Sigmoid colon (tissue), 7 donors: Measurements from ENCODE around the gene SORBS1. TPM values are rescaled to one million over a fixed set of nuclear protein-coding genes. Genes with fewer than 3 reads are reported as not detected.
A peak's percentile ranks its signal among the peaks of the same experiment; 100 is the strongest.

Source experiments
- DNase-seq: peaks from one replicate; pipeline ENCODE4 v3.0.0-alpha.2; 2019
- H3K27ac ChIP-seq, 4 donors: fragments of 200-600 bp; sonication (generic); one replicate each; pipeline ENCODE4 v1.5.1; 2016 to 2019; ENCODE audit warnings: mild to moderate bottlenecking in 1 of 4
- H3K27me3 ChIP-seq, 3 donors: fragments of 200-600 bp; sonication (generic); one replicate each; pipeline ENCODE4 v1.5.1; 2019; ENCODE audit warnings: mild to moderate bottlenecking in 1 of 3
- H3K36me3 ChIP-seq, 4 donors: fragments of 200-600 bp; sonication (generic); one replicate each; pipeline ENCODE4 v1.5.1; 2016 to 2019
- H3K4me1 ChIP-seq, 4 donors: fragments of 200-600 bp; sonication (generic); one replicate each; pipeline ENCODE4 v1.5.1; 2017 to 2019
- H3K4me3 ChIP-seq, 4 donors: fragments of 200-600 bp; sonication (generic); one replicate each; pipeline ENCODE4 v1.5.1; 2017 to 2019; ENCODE audit warnings: mild to moderate bottlenecking in 2 of 4, moderate library complexity in 1 of 4
- H3K9me3 ChIP-seq, 4 donors: fragments of 200-600 bp in 3 of 4; sonication (generic) in 3 of 4; one replicate each; pipeline versions ENCODE4 v1.5.1 to v1.6.1; 2013 to 2019
- CTCF ChIP-seq, 4 experiments: fragments of 450-650 bp in 3 of 4; fragments of 200-600 bp in 1 of 4; IDR thresholded peaks; one replicate each; pipeline ENCODE4 v1.5.1; 2016 to 2019; ENCODE audit warnings: antibody characterized with exemption in 4 of 4, mild to moderate bottlenecking in 3 of 4, moderate library complexity in 2 of 4
- EP300 ChIP-seq, 4 donors: sonication (generic); formaldehyde crosslinking; IDR thresholded peaks; one replicate each; pipeline ENCODE4 v1.6.1; 2017; ENCODE audit warnings: antibody characterized with exemption in 4 of 4
- POLR2A ChIP-seq, 2 donors: fragments of 450-650 bp; IDR thresholded peaks; one replicate each; pipeline ENCODE4 v1.6.1; 2016; ENCODE audit warnings: antibody characterized with exemption in 2 of 2, mild to moderate bottlenecking in 2 of 2, moderate library complexity in 2 of 2
- POLR2AphosphoS5 ChIP-seq, 4 donors: sonication (generic); formaldehyde crosslinking; IDR thresholded peaks; one replicate each; pipeline ENCODE4 v1.6.1; 2017; ENCODE audit warnings: antibody characterized with exemption in 4 of 4
- WGBS, 2 donors: extraction: QIAGEN DNeasy Blood & Tissue Kit; methylation state at CpG; one replicate each; pipeline ENCODE4 v1.1.7; 2013; 5-methylcytosine and 5-hydroxymethylcytosine counted together
- intact Hi-C: fragments of 100-400 bp; cut with DNase I; formaldehyde crosslinking; loops from one replicate; pipeline ENCODE4 v1.15.1; 2023
- polyA plus RNA-seq, 3 donors: library from polyadenylated mRNA; stranded (reverse); fragments of 200-250 nt; gene quantifications; one replicate each; pipeline ENCODE4 v1.2.3, GENCODE V29; 2013
- total RNA-seq, 4 donors: library from RNA; depleted of rRNA; stranded (reverse); fragments of >200 nt; gene quantifications; one replicate each; pipeline ENCODE4 v1.1.0, GENCODE V29; 2016
- donor health status: healthy with polysubstance abuse.
- donor health status: Bipolar disorder and iron deficiency.
- donor health status: healthy.

SORBS1 gene
- total and polyA plus RNA-seq, 7 donors, result 8.1 to 1,403 (median 664) TPM

GRCh38 chr10:95315509-95315908 lies 245.7 kb downstream of the SORBS1 start:
- Histone ChIP-seq H3K27me3 (no peaks in the 10 kb centered on the region), H3K36me3 (peaks cover 30 to 80% (median 54%) of the 10 kb centered on the region in 4 donors), H3K4me3 (no peak overlapping the region), H3K4me1 (peaks cover 0 to 69% (median 50%) of the 10 kb centered on the region in 4 donors), H3K27ac (peak overlapping the region in 1 of 4 donors; percentile 24), H3K9me3 (no peaks in the 10 kb centered on the region)
- intact Hi-C loops, result no loop called here
- no peak for TF ChIP-seq POLR2A (IDR thresholded peaks at IDR 0.05)
- no peak for DNase-seq
- 91 to 93% methylated on average over 2 of the region's 2 CpGs for WGBS, 2 donors

- peaks cover 24 to 69% (median 46%) of the 10 kb centered on the region in 4 donors for H3K36me3 ChIP-seq
- H3K9me3 ChIP-seq, result no peaks in the 10 kb centered on the region
- no peak for TF ChIP-seq POLR2A (IDR thresholded peaks at IDR 0.05)
- peak in 2 of 4 donors; percentile 34 to 37 for TF ChIP-seq POLR2AphosphoS5 (IDR thresholded peaks at IDR 0.05)
- H3K27ac ChIP-seq, result peak overlapping the region in 2 of 4 donors; percentile 53
- H3K4me3 ChIP-seq, result no peak overlapping the region
- H3K4me1 ChIP-seq, result peaks cover 0 to 79% (median 59%) of the 10 kb centered on the region in 4 donors
- intact Hi-C loops, result no loop called here
- no peak for DNase-seq
- WGBS, 2 donors, result 87 to 89% methylated on average over 4 of the region's 4 CpGs
- no peaks in the 10 kb centered on the region for H3K27me3 ChIP-seq
These were observed 246.8 kb downstream of the SORBS1 start for GRCh38 chr10:95314192-95314918.

GRCh38 chr10:95312986-95313495 lies 248.1 kb downstream of the SORBS1 start:
- DNase-seq, result peak; percentile 3
- intact Hi-C loops, result no loop called here
- Histone ChIP-seq H3K4me1 (peaks cover 0 to 92% (median 63%) of the 10 kb centered on the region in 4 donors), H3K36me3 (peaks cover 22 to 56% (median 39%) of the 10 kb centered on the region in 4 donors), H3K9me3 (no peaks in the 10 kb centered on the region), H3K4me3 (no peak overlapping the region), H3K27me3 (no peaks in the 10 kb centered on the region), H3K27ac (peak overlapping the region in 3 of 4 donors; percentile 9 to 53 (median 53))
- WGBS, 2 donors, result 95 to 98% methylated on average over 1 of the region's 1 CpG
- TF ChIP-seq POLR2A (IDR thresholded peaks at IDR 0.05) (no peak), EP300 (IDR thresholded peaks at IDR 0.05) (no peak), POLR2AphosphoS5 (IDR thresholded peaks at IDR 0.05) (no peak), CTCF (IDR thresholded peaks at IDR 0.05) (no peak)

GRCh38 chr10:95312257-95312656 lies 248.9 kb downstream of the SORBS1 start:
- DNase-seq, result peak; percentile 58
- Histone ChIP-seq H3K27ac (peak overlapping the region in 2 of 4 donors; percentile 76 to 80), H3K36me3 (peaks cover 14 to 48% (median 35%) of the 10 kb centered on the region in 4 donors), H3K4me1 (peaks cover 0 to 90% (median 63%) of the 10 kb centered on the region in 4 donors), H3K9me3 (no peaks in the 10 kb centered on the region), H3K27me3 (no peaks in the 10 kb centered on the region), H3K4me3 (no peak overlapping the region)
- TF ChIP-seq POLR2A (IDR thresholded peaks at IDR 0.05), result no peak
- peak in 3 of 4 donors; percentile 24 to 26 (median 26) for TF ChIP-seq POLR2AphosphoS5 (IDR thresholded peaks at IDR 0.05)
- WGBS, 2 donors, result 80 to 90% methylated on average over 6 of the region's 6 CpGs
- intact Hi-C loops, result no loop called here

GRCh38 chr10:95309958-95310357 lies 251.2 kb downstream of the SORBS1 start:
- no peaks in the 10 kb centered on the region for H3K9me3 ChIP-seq
- 1 to 22% methylated on average over 1 of the region's 1 CpG for WGBS, 2 donors
- no peak overlapping the region for H3K4me3 ChIP-seq
- H3K36me3 ChIP-seq, result peaks cover 7 to 25% (median 21%) of the 10 kb centered on the region in 4 donors
- TF ChIP-seq POLR2AphosphoS5 (IDR thresholded peaks at IDR 0.05) (peak in 2 of 4 donors; percentile 31 to 46), POLR2A (IDR thresholded peaks at IDR 0.05) (no peak), EP300 (IDR thresholded peaks at IDR 0.05) (no peak)
- H3K4me1 ChIP-seq, result peaks cover 0 to 69% (median 53%) of the 10 kb centered on the region in 4 donors
- intact Hi-C loops, result no loop called here
- DNase-seq, result no peak
- peak overlapping the region; percentile 57 to 80 (median 74) for H3K27ac ChIP-seq
- H3K27me3 ChIP-seq, result no peaks in the 10 kb centered on the region

- peak; percentile 94 for DNase-seq
- 24 to 51% methylated on average over 8 of the region's 8 CpGs for WGBS, 2 donors
- no peaks in the 10 kb centered on the region for H3K9me3 ChIP-seq
- peak overlapping the region; percentile 57 to 80 (median 74) for H3K27ac ChIP-seq
- intact Hi-C loops, result no loop called here
- TF ChIP-seq CTCF (IDR thresholded peaks at IDR 0.05), result no peak
- peak; percentile 32 to 72 (median 62) for TF ChIP-seq POLR2AphosphoS5 (IDR thresholded peaks at IDR 0.05)
- no peaks in the 10 kb centered on the region for H3K27me3 ChIP-seq
- H3K4me3 ChIP-seq, result no peak overlapping the region
- peaks cover 0 to 56% (median 40%) of the 10 kb centered on the region in 4 donors for H3K4me1 ChIP-seq
- H3K36me3 ChIP-seq, result peaks cover 0 to 12% (median 8%) of the 10 kb centered on the region in 4 donors
These were observed 252.5 kb downstream of the SORBS1 start for GRCh38 chr10:95308389-95309302.
